ENCODE data around the gene ABCA4. TPM values are rescaled to one million over a fixed set of nuclear protein-coding genes. Genes with fewer than 3 reads are reported as not detected.

The ABCA4 gene
- total and polyA plus RNA-seq, 2 of the 8 experiments (the other 6 are each of a cell fraction or from before 2014, with no cell fraction given), result 0.06 TPM; not detected in 1

GRCh38 chr1:94068999-94069918 lies 51.7 kb downstream of the ABCA4 start (continued):
- TF ChIP-seq EZH2 (IDR thresholded peaks at IDR 0.05; ENCODE audit: low read depth, low read length, severe bottlenecking) (no peak), BACH1 (IDR thresholded peaks at IDR 0.05; ENCODE audit: low read length) (no peak), TCF12 (IDR thresholded peaks at IDR 0.05; ENCODE audit: low read depth, low read length) (peak; percentile 92), CREB1 (IDR thresholded peaks at IDR 0.05) (no peak), RNF2 (IDR thresholded peaks at IDR 0.05; ENCODE audit: borderline replicate concordance, low read depth, low read length, missing control alignments, poor library complexity, severe bottlenecking) (no peak), POLR2AphosphoS5 (IDR thresholded peaks at IDR 0.05; ENCODE audit: low read depth, low read length) (peak; percentile 97), HDAC2 (IDR thresholded peaks at IDR 0.05; ENCODE audit: borderline replicate concordance in 1 of 2, low read depth in 2 of 2, low read length in 2 of 2) (peak in 1 of 2 experiments; percentile 36; a peak in 1 of 4 replicates), NANOG (IDR thresholded peaks at IDR 0.05; ENCODE audit: insufficient read depth, low read depth, low read length, poor library complexity, severe bottlenecking) (peak; percentile 88), MAX (IDR thresholded peaks at IDR 0.05) (no peak), SUZ12 (IDR thresholded peaks at IDR 0.05; ENCODE audit: low read length) (no peak), SIN3A (conservative IDR thresholded peaks at IDR 0.05 in 1 of 2, IDR thresholded peaks at IDR 0.05 in 1 of 2; ENCODE audit: low read depth in 1 of 2, low read length in 2 of 2) (no peak), ATF3 (IDR thresholded peaks at IDR 0.05; ENCODE audit: insufficient read depth, low read depth, low read length) (no peak), TBP (IDR thresholded peaks at IDR 0.05; ENCODE audit: low read depth, low read length) (no peak), TEAD4 (IDR thresholded peaks at IDR 0.05; ENCODE audit: low read depth, low read length) (peak; percentile 40; the same call in 1 of the 2 replicates)
